HepG2 (cell line): ENCODE data around the gene ISOC2. TPM values are rescaled to one million over a fixed set of nuclear protein-coding genes. Genes with fewer than 3 reads are reported as not detected.

Experiments
- ATAC-seq: fragments of 200-7000 bp; cut with Tn5 transposase; 3 replicates; pipeline ENCODE4 v1.9.1; 2020; ENCODE audit warnings: mild to moderate bottlenecking, moderate library complexity
- BruUV-seq: library from RNA; stranded (reverse); fragments of 400-500 nt; replicated peaks from 2 replicates; lab custom pipeline; 2021; lab: Mats Ljungman, UMichigan
- CTCF ChIA-PET: fragments of 300-600 bp; formaldehyde crosslinking; extraction: SDS; loops from one replicate; lab custom pipeline; 2021; ENCODE audit warnings: low total read pairs, inconsistent platforms, low intra/inter-chr PET ratio; lab: Yijun Ruan, JAX
- POLR2A ChIA-PET: fragments of 350-600 bp; sonication (Branson Sonifier 250); formaldehyde crosslinking; loops from one replicate; lab custom pipeline; 2020; ENCODE audit warnings: antibody characterized with exemption, inconsistent platforms; lab: Yijun Ruan, JAX
- DNase-seq: peaks from one replicate; pipeline ENCODE4 v3.0.0-alpha.2; 2015; ENCODE audit warnings: low spot score
- FAIRE-seq: peaks from 3 replicates; lab custom pipeline; 2011; peaks lifted over from hg19 to GRCh38; lab: Jason Lieb, UNC
- H2AFZ ChIP-seq: one replicate; pipeline ENCODE4 v1.6.1; 2011; ENCODE audit warnings: low read length, inconsistent platforms
- H3K27ac ChIP-seq: fragments of 300-600 bp; 3 replicates; pipeline ENCODE4 v1.8.0; 2011; ENCODE audit warnings: mixed run types, mild to moderate bottlenecking, mixed read lengths, low read length, inconsistent platforms; ENCODE audit not compliant: insufficient read depth; ENCODE audit errors: extremely low read length
- H3K27me3 ChIP-seq, 2 experiments: fragments of 200-600 bp in 1 of 2; 2 replicates in 1 of 2; 3 replicates in 1 of 2; pipeline versions ENCODE4 v1.6.0 to v1.8.0; 2011; ENCODE audit warnings: low read length in 2 of 2, mild to moderate bottlenecking in 2 of 2, moderate library complexity in 2 of 2, inconsistent platforms in 1 of 2; ENCODE audit not compliant: insufficient read depth in 2 of 2, control insufficient read depth in 1 of 2
- H3K36me3 ChIP-seq, 2 experiments: fragments of 200-600 bp in 1 of 2; replicated peaks in 1 of 2; 2 replicates in 1 of 2; 3 replicates in 1 of 2; pipeline versions ENCODE4 v1.5.1 to v1.8.0; 2011; ENCODE audit warnings: low read length in 2 of 2, inconsistent platforms in 1 of 2; ENCODE audit not compliant: insufficient read depth in 2 of 2, control insufficient read depth in 1 of 2
- H3K4me1 ChIP-seq: 2 replicates; pipeline ENCODE4 v1.5.1; 2012; ENCODE audit warnings: low read length, inconsistent platforms; ENCODE audit not compliant: insufficient read depth
- H3K4me2 ChIP-seq: 2 replicates; pipeline ENCODE4 v1.6.0; 2011; ENCODE audit warnings: low read depth, low read length, inconsistent platforms
- H3K4me3 ChIP-seq, 3 experiments: fragments of 200-600 bp in 1 of 3; sonication (generic), shearing (Covaris generic) in 1 of 3; replicated peaks in 1 of 3; 2 replicates each; pipeline ENCODE4 v1.5.1; 2011 to 2016; ENCODE audit warnings: low read length in 3 of 3, inconsistent platforms in 2 of 3, low read depth in 2 of 3, mild to moderate bottlenecking in 2 of 3, control low read depth in 1 of 3, mixed read lengths in 1 of 3; ENCODE audit not compliant: insufficient read depth in 1 of 3
- H3K79me2 ChIP-seq: one replicate; pipeline ENCODE4 v1.6.1; 2011; ENCODE audit warnings: low read length, inconsistent platforms; ENCODE audit not compliant: insufficient read depth
- H3K9ac ChIP-seq: 2 replicates; pipeline ENCODE4 v1.6.0; 2011; ENCODE audit warnings: mild to moderate bottlenecking, low read depth, low read length, inconsistent platforms; ENCODE audit not compliant: insufficient read depth
- H3K9me3 ChIP-seq: 2 replicates; pipeline ENCODE4 v1.5.1; 2012; ENCODE audit warnings: mild to moderate bottlenecking, low read length
- H4K20me1 ChIP-seq: 2 replicates; pipeline ENCODE4 v1.6.0; 2011; ENCODE audit warnings: inconsistent platforms, mild to moderate bottlenecking, low read length, moderate library complexity; ENCODE audit not compliant: insufficient read depth
- MAF1 ChIP-seq: sonication (generic); formaldehyde crosslinking; IDR thresholded peaks from 2 replicates; pipeline ENCODE4 v1.5.0; 2020; ENCODE audit warnings: missing genetic modification reagents, borderline replicate concordance
- PCBP2 ChIP-seq: fragments of 200-400 bp; formaldehyde crosslinking; optimal IDR thresholded peaks from 2 replicates; pipeline ENCODE3; 2018; ENCODE audit warnings: low read length, low read depth; ENCODE audit not compliant: poor library complexity, severe bottlenecking
- PHF20 ChIP-seq: sonication (generic); formaldehyde crosslinking; IDR thresholded peaks from 2 replicates; pipeline ENCODE4 v1.5.0; 2020; ENCODE audit warnings: mild to moderate bottlenecking, missing genetic modification reagents
- RARA ChIP-seq: IDR thresholded peaks from 2 replicates; pipeline ENCODE4 v1.6.1; 2016; ENCODE audit warnings: missing genetic modification reagents, missing compliant biosample characterization
- SATB2 ChIP-seq: sonication (generic); formaldehyde crosslinking; IDR thresholded peaks from 2 replicates; pipeline ENCODE4 v1.5.0; 2020; ENCODE audit warnings: missing genetic modification reagents
- SCMH1 ChIP-seq: sonication (generic); formaldehyde crosslinking; IDR thresholded peaks from 2 replicates; pipeline ENCODE4 v1.9.0; 2021; ENCODE audit warnings: missing genetic modification reagents, mild to moderate bottlenecking, borderline replicate concordance
- TP53 ChIP-seq: sonication (generic); formaldehyde crosslinking; conservative IDR thresholded peaks from 2 replicates; pipeline ENCODE4 v1.4.0; 2020; ENCODE audit warnings: missing genetic modification reagents
- YEATS4 ChIP-seq: sonication (generic); formaldehyde crosslinking; IDR thresholded peaks from 2 replicates; pipeline ENCODE4 v1.4.0; 2020; ENCODE audit warnings: missing genetic modification reagents, borderline replicate concordance
- ZNF207 ChIP-seq: fragments of 450-650 bp; IDR thresholded peaks from 2 replicates; pipeline ENCODE4 v1.6.1; 2016; ENCODE audit warnings: antibody characterized with exemption, borderline replicate concordance
- ZNF260 ChIP-seq: sonication (generic); formaldehyde crosslinking; IDR thresholded peaks from 2 replicates; pipeline ENCODE4 v1.4.0; 2020; ENCODE audit warnings: missing genetic modification reagents, low read depth, mild to moderate bottlenecking, borderline replicate concordance
- ZNF512 ChIP-seq: sonication (generic); formaldehyde crosslinking; IDR thresholded peaks from 2 replicates; pipeline ENCODE4 v1.4.0; 2020; ENCODE audit warnings: mild to moderate bottlenecking, missing genetic modification reagents
- ZNF7 ChIP-seq: IDR thresholded peaks from 2 replicates; pipeline ENCODE4 v1.6.1; 2016; ENCODE audit warnings: missing biosample characterization, missing genetic modification reagents
- WGBS: methylation state at CpG from one replicate; pipeline ENCODE4 v1.1.6; 2017; ENCODE audit warnings: low lambda C conversion rate; 5-methylcytosine and 5-hydroxymethylcytosine counted together
- in situ Hi-C: cut with HindIII; loops from 2 replicates; pipeline ENCODE4 v1.10.0; 2017; ENCODE audit warnings: low pct_unique_long_range_greater_than_20kb; ENCODE audit not compliant: extremely low pct_ligation_motif_present
- intact Hi-C: fragments of 100-400 bp; cut with micrococcal nuclease; formaldehyde crosslinking; loops from one replicate; pipeline ENCODE4 v1.10.0; 2022; ENCODE audit not compliant: unreplicated experiment
- polyA plus RNA-seq, 8 experiments: library from polyadenylated mRNA; depleted of rRNA in 3 of 8; stranded (reverse) in 7 of 8; unstranded in 1 of 8; fragments of >200 nt; fragmentation: Illumina TruSeq in 4 of 8; extraction: Trizol in 4 of 8; gene quantifications; 2 replicates each; pipeline versions ENCODE4 v1.2.1 to v1.2.3, GENCODE V29; 2011 to 2016; ENCODE audit warnings: low read depth in 4 of 8, missing spikeins in 1 of 8, mixed read lengths in 1 of 8; ENCODE audit not compliant: insufficient read depth in 1 of 8
- total RNA-seq, 5 experiments: library from RNA; depleted of rRNA; stranded (reverse); fragments of >200 nt; fragmentation: Illumina TruSeq; extraction: Trizol; gene quantifications; 2 replicates each; pipeline ENCODE4 v1.2.3, GENCODE V29; 2016; ENCODE audit warnings: low read depth in 1 of 5
- TF ChIP-seq, protein P1 (sequence below): sonication (generic); formaldehyde crosslinking; IDR thresholded peaks from 2 replicates; pipeline ENCODE4 v1.5.0; 2020; ENCODE audit warnings: mild to moderate bottlenecking, missing genetic modification reagents, moderate library complexity
- TF ChIP-seq, protein P2 (sequence below): sonication (generic); formaldehyde crosslinking; IDR thresholded peaks from 2 replicates; pipeline ENCODE4 v1.4.0; 2020; ENCODE audit warnings: missing genetic modification reagents

ISOC2 gene
- total and polyA plus RNA-seq, 2 of the 13 experiments (the other 11 are each of a cell fraction or from before 2014, with no cell fraction given) = 76.8 to 105 TPM

GRCh38 chr19:55467236-55468053 is 6.0 kb upstream of the ISOC2 start:
- intact Hi-C loops = no loop called here
- WGBS = 40% methylated on average over 17 of the region's 29 CpGs
- POLR2A ChIA-PET = interaction anchor here (1.0 to 2.2 kb wide), 3 partner anchors 9 to 157 kb away, joined by 4 to 26 read pairs (median 4); partner anchors contain the start of genes ZNF628 and ZNF784
- no TSS peak for BruUV-seq
- H2AFZ ChIP-seq = no peak overlapping the region
- in situ Hi-C loops = no loop called here
- FAIRE-seq (peak; percentile 30), DNase-seq (peak; percentile 69), ATAC-seq (peak; percentile 89)
- no peaks in the 10 kb centered on the region for H4K20me1 ChIP-seq
- no peaks in the 10 kb centered on the region; a peak in 1 of 5 replicates for H3K27me3 ChIP-seq
- H3K4me3 ChIP-seq = peak overlapping the region in 1 of 3 experiments; percentile 44; a peak in 1 of 6 replicates
- H3K4me1 ChIP-seq = peaks cover 52% of the 10 kb centered on the region
- H3K36me3 ChIP-seq = no peaks in the 10 kb centered on the region
- CTCF ChIA-PET = interaction anchor here (1.2 to 1.6 kb wide), 2 partner anchors 37 to 326 kb away, joined by 3 to 24 read pairs; no protein-coding TSS in a partner anchor
- H3K79me2 ChIP-seq = no peaks in the 10 kb centered on the region
- H3K4me2 ChIP-seq = peak overlapping the region; percentile 71
- no peaks in the 10 kb centered on the region for H3K9me3 ChIP-seq
- peak overlapping the region; percentile 44; the same call in 1 of the 2 replicates for H3K9ac ChIP-seq
- H3K27ac ChIP-seq = peak overlapping the region; percentile 52
- TF ChIP-seq RARA (CRISPR knock-in tag) (no peak), PHF20 (no peak), ZNF7 (CRISPR knock-in tag) (no peak), YEATS4 (peak; percentile 50; the same call in 1 of the 2 replicates), SATB2 (CRISPR knock-in tag) (no peak), PCBP2 (no peak), MAF1 (CRISPR knock-in tag) (0 out of 2 replicates have a peak, but pooled peaks have one; percentile 42), TP53 (CRISPR knock-in tag) (peak; percentile 75; the same call in 1 of the 2 replicates), ZNF260 (CRISPR knock-in tag) (no peak), ZNF512 (CRISPR knock-in tag) (no peak), SCMH1 (no peak), ZNF207 (no peak)
- TF ChIP-seq, protein P1, sequence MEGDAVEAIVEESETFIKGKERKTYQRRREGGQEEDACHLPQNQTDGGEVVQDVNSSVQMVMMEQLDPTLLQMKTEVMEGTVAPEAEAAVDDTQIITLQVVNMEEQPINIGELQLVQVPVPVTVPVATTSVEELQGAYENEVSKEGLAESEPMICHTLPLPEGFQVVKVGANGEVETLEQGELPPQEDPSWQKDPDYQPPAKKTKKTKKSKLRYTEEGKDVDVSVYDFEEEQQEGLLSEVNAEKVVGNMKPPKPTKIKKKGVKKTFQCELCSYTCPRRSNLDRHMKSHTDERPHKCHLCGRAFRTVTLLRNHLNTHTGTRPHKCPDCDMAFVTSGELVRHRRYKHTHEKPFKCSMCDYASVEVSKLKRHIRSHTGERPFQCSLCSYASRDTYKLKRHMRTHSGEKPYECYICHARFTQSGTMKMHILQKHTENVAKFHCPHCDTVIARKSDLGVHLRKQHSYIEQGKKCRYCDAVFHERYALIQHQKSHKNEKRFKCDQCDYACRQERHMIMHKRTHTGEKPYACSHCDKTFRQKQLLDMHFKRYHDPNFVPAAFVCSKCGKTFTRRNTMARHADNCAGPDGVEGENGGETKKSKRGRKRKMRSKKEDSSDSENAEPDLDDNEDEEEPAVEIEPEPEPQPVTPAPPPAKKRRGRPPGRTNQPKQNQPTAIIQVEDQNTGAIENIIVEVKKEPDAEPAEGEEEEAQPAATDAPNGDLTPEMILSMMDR (CRISPR knock-in tag) = peak; percentile 88
- TF ChIP-seq, protein P2, sequence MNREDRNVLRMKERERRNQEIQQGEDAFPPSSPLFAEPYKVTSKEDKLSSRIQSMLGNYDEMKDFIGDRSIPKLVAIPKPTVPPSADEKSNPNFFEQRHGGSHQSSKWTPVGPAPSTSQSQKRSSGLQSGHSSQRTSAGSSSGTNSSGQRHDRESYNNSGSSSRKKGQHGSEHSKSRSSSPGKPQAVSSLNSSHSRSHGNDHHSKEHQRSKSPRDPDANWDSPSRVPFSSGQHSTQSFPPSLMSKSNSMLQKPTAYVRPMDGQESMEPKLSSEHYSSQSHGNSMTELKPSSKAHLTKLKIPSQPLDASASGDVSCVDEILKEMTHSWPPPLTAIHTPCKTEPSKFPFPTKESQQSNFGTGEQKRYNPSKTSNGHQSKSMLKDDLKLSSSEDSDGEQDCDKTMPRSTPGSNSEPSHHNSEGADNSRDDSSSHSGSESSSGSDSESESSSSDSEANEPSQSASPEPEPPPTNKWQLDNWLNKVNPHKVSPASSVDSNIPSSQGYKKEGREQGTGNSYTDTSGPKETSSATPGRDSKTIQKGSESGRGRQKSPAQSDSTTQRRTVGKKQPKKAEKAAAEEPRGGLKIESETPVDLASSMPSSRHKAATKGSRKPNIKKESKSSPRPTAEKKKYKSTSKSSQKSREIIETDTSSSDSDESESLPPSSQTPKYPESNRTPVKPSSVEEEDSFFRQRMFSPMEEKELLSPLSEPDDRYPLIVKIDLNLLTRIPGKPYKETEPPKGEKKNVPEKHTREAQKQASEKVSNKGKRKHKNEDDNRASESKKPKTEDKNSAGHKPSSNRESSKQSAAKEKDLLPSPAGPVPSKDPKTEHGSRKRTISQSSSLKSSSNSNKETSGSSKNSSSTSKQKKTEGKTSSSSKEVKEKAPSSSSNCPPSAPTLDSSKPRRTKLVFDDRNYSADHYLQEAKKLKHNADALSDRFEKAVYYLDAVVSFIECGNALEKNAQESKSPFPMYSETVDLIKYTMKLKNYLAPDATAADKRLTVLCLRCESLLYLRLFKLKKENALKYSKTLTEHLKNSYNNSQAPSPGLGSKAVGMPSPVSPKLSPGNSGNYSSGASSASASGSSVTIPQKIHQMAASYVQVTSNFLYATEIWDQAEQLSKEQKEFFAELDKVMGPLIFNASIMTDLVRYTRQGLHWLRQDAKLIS (CRISPR knock-in tag) = no peak
